Kidney epithelial cell (primary cell): ENCODE results near the gene WWC2. TPM values are rescaled to one million over a fixed set of nuclear protein-coding genes. Genes with fewer than 3 reads are reported as not detected.

Source experiments
- DNase-seq: peaks from one replicate; pipeline ENCODE4 v3.0.0-alpha.2; 2010; ENCODE audit warnings: low read depth
- H3K27me3 ChIP-seq: 2 replicates; pipeline ENCODE4 v1.6.0; 2011; ENCODE audit warnings: low read length; ENCODE audit not compliant: control insufficient read depth, insufficient read depth
- H3K36me3 ChIP-seq: 2 replicates; pipeline ENCODE4 v1.5.1; 2011; ENCODE audit warnings: low read length; ENCODE audit not compliant: control insufficient read depth, insufficient read depth
- H3K4me3 ChIP-seq: 2 replicates; pipeline ENCODE4 v1.5.1; 2011; ENCODE audit warnings: low read depth, mild to moderate bottlenecking, control low read depth, low read length
- total RNA-seq: library from RNA; depleted of rRNA; stranded (reverse); fragments of >200 nt; gene quantifications from 2 replicates; pipeline ENCODE4 v1.2.3, GENCODE V29; 2015
- TF ChIP-seq, protein P1 (sequence below): IDR thresholded peaks from 2 replicates; pipeline ENCODE4 v1.5.1; 2011; ENCODE audit warnings: mild to moderate bottlenecking, moderate library complexity, low read length, control low read depth, inconsistent platforms; ENCODE audit not compliant: insufficient read depth, poor library complexity, severe bottlenecking

WWC2 gene
- total RNA-seq, 1 donor from 2014 or later = 29.0 TPM

DNA sequence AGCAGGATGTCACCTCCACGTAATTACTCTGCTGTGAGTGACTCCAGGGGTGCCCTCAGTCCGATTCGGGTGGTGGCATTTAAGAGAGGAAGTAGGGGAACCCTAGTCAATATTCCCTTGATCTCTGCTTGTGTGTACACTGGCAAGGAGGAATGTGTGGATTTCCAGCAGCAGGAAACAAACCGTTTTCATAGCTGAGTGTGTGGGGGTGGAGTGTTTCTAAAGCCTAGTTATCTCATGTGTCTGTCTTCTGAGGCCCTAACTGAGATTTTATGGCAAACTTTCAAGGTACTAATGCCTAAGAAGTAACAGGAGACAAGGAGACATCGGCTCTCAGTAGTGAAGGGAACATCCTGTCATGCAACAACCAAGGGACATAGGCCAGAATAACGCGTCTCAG is 229.8 kb downstream of the WWC2 start:
- no peak overlapping the region for H3K4me3 ChIP-seq
- TF ChIP-seq, protein P1, sequence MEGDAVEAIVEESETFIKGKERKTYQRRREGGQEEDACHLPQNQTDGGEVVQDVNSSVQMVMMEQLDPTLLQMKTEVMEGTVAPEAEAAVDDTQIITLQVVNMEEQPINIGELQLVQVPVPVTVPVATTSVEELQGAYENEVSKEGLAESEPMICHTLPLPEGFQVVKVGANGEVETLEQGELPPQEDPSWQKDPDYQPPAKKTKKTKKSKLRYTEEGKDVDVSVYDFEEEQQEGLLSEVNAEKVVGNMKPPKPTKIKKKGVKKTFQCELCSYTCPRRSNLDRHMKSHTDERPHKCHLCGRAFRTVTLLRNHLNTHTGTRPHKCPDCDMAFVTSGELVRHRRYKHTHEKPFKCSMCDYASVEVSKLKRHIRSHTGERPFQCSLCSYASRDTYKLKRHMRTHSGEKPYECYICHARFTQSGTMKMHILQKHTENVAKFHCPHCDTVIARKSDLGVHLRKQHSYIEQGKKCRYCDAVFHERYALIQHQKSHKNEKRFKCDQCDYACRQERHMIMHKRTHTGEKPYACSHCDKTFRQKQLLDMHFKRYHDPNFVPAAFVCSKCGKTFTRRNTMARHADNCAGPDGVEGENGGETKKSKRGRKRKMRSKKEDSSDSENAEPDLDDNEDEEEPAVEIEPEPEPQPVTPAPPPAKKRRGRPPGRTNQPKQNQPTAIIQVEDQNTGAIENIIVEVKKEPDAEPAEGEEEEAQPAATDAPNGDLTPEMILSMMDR = no peak
- no peak for DNase-seq
- no peaks in the 10 kb centered on the region for H3K36me3 ChIP-seq
- no peaks in the 10 kb centered on the region for H3K27me3 ChIP-seq

- no peaks in the 10 kb centered on the region for H3K27me3 ChIP-seq
- no peak for DNase-seq
- H3K36me3 ChIP-seq = no peaks in the 10 kb centered on the region
- TF ChIP-seq, protein P1 = no peak
- no peak overlapping the region for H3K4me3 ChIP-seq
These were observed 230.2 kb downstream of the WWC2 start for GRCh38 chr4:183329244-183329643.

DNA sequence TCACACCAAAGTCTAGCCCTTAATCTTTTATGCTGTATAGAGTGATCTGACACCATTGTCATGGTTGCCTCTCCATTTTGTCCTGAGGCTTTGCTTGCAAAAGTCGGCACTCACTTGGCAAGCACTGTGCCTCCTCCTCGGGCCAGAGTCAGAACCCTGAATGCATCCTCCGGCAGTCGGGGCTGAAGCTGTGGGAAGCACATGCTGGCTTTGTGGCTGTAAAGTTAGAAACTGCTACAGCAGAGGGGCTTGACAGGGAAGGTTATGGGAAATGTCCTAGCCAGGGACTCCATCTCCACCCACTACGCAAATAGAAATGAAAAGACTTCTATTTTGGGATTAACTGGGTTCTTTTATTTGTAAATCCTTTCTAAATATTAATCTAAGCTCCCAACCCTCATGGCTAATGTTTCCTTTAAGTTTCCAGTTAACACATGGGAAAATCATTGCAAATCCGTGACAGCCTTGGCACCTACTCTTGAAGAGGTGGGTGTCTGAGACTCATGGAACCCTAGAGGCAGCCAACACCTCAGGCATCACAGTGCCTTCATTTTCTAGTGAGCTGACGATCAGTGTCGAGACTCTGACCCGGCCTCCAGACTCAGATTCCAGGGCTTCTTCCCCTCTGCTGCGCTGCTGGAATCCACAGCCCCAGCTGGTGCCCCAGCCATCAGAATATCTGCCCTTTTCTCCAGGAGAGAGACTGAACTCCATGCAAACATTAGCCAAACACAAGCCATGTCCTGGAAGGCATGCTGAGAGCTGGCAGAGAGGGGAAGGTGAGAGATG is 231.1 kb downstream of the WWC2 start:
- Histone ChIP-seq H3K4me3 (no peak overlapping the region), H3K27me3 (no peaks in the 10 kb centered on the region), H3K36me3 (no peaks in the 10 kb centered on the region)
- no peak for DNase-seq
- TF ChIP-seq, protein P1 = no peak

GRCh38 chr4:183330841-183331240 is 231.8 kb downstream of the WWC2 start:
- H3K4me3 ChIP-seq = no peak overlapping the region
- H3K36me3 ChIP-seq = no peaks in the 10 kb centered on the region
- DNase-seq = no peak
- TF ChIP-seq, protein P1 = no peak
- no peaks in the 10 kb centered on the region for H3K27me3 ChIP-seq

GRCh38 chr4:183332447-183332846 is 233.4 kb downstream of the WWC2 start:
- Histone ChIP-seq H3K4me3 (no peak overlapping the region), H3K36me3 (no peaks in the 10 kb centered on the region), H3K27me3 (no peaks in the 10 kb centered on the region)
- no peak for DNase-seq
- TF ChIP-seq, protein P1 = no peak

DNA sequence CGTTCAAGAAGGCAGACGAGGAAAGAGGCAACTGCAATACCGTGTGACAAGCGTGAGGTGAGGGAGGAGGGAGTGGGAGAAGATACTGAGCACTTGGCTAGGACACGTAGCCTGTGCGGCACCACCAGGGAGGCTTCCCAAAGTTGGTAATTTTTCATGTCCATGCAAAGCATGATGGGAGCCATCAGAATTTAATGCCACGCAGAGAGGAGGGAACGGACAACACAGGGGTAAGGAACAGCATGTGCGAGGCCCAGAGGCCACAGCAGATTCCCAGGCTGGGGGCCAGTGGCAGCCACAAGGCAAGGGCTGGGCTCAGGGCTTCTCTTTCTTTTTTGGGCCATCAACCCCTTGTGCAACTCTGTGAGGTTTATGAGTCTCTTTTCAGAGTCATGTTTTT is 234.1 kb downstream of the WWC2 start:
- Histone ChIP-seq H3K27me3 (no peaks in the 10 kb centered on the region), H3K4me3 (no peak overlapping the region), H3K36me3 (no peaks in the 10 kb centered on the region)
- no peak for DNase-seq
- TF ChIP-seq, protein P1 = no peak
